ENCODE measurements around the gene POMGNT1. TPM values are rescaled to one million over a fixed set of nuclear protein-coding genes. Genes with fewer than 3 reads are reported as not detected.
A peak's percentile ranks its signal among the peaks of the same experiment; 100 is the strongest.

The POMGNT1 gene
- total and polyA plus RNA-seq, 2 of the 13 experiments (the other 11 are each of a cell fraction or from before 2014, with no cell fraction given): 33.9 to 46.8 TPM

DNA sequence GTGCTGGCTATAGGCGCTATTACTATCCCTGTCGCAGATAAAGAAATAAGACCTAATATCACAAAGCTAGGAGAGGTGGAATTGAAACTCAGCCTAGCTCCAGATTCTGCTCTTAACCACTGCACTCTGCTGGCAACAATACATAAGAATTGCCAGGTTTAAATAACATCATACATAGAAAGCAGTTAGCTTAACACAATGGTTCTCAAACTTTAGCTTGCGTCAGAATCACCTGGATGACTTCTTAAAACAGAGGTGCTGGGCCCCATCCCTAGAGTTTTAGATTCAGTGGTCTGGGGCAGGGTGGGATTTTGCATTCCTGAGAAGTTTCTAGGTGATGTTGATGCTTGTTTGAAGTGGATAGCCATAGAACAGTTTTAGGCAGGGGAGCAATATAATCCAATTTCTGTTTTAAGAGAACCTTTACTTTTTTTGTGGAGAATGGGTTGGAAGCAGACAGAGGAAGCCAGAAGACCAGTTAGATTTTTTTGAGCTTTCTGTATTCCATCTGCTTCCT, 1.1 kb upstream of the POMGNT1 start:
- intact Hi-C loops (cut with micrococcal nuclease; ENCODE audit: unreplicated experiment): loop anchor here (2.0 kb wide), 1 partner anchor 18 kb away; no protein-coding TSS in a partner anchor
- WGBS (ENCODE audit: low lambda C conversion rate): 91% methylated on average over 3 of the region's 3 CpGs
- DNase-seq (ENCODE audit: low spot score) (no peak), FAIRE-seq (no peak), ATAC-seq (no peak)
- Histone ChIP-seq H3K27ac (ENCODE audit: extremely low read length, insufficient read depth, low read length) (no peak overlapping the region), H3K79me2 (ENCODE audit: insufficient read depth, low read length) (no peaks in the 10 kb centered on the region), H4K20me1 (ENCODE audit: insufficient read depth, low read length) (no peaks in the 10 kb centered on the region), H2AFZ (ENCODE audit: low read length) (no peak overlapping the region), H3K4me3 (replicated peaks in 1 of 3; ENCODE audit: insufficient read depth in 1 of 3, low read depth in 2 of 3, low read length in 3 of 3) (peak overlapping the region; percentile 86 to 98 (median 89); a peak in 4 of 6 replicates), H3K27me3 (ENCODE audit: control insufficient read depth in 1 of 2, insufficient read depth in 2 of 2, low read length in 2 of 2) (0 out of 5 replicates have a peak, but pooled peaks cover 0 to 6% of the 10 kb centered on the region in 2 experiments), H3K4me2 (ENCODE audit: low read depth, low read length) (peak overlapping the region; percentile 96), H3K36me3 (replicated peaks in 1 of 2; ENCODE audit: control insufficient read depth in 1 of 2, insufficient read depth in 2 of 2, low read length in 2 of 2) (no peaks in the 10 kb centered on the region; a peak in 1 of 5 replicates), H3K4me1 (ENCODE audit: insufficient read depth, low read length) (peaks cover 31% of the 10 kb centered on the region), H3K9ac (ENCODE audit: insufficient read depth, low read depth, low read length) (peak overlapping the region; percentile 85; the same call in 1 of the 2 replicates), H3K9me3 (ENCODE audit: low read length) (no peaks in the 10 kb centered on the region)
- ChIA-PET CTCF (ENCODE audit: low intra/inter-chr PET ratio, low total read pairs) (no interaction called here), POLR2A (interaction anchor here (0.5 to 4.3 kb wide), 6 partner anchors 8 to 141 kb away, joined by 3 to 24 read pairs (median 7); no protein-coding TSS in a partner anchor)
- no TSS peak for BruUV-seq (replicated peaks)
- peak; percentile 3; the same call in 1 of the 2 replicates for TF ChIP-seq REPIN1 (CRISPR knock-in tag; IDR thresholded peaks at IDR 0.05; ENCODE audit: borderline replicate concordance, low read depth)
- TF ChIP-seq ATF7-NPFF (CRISPR knock-in tag; IDR thresholded peaks at IDR 0.05; ENCODE audit: low read depth): no peak
- in situ Hi-C loops (cut with HindIII; ENCODE audit: extremely low pct_ligation_motif_present, low pct_unique_long_range_greater_than_20kb): no loop called here

- in situ Hi-C loops (cut with HindIII; ENCODE audit: extremely low pct_ligation_motif_present, low pct_unique_long_range_greater_than_20kb): no loop called here
- peak overlapping the region; percentile 95 for H3K9ac ChIP-seq (ENCODE audit: insufficient read depth, low read depth, low read length)
- POLR2A ChIA-PET: interaction anchor here (1.0 to 4.3 kb wide), 4 partner anchors 15 to 65 kb away, joined by 3 to 24 read pairs (median 7); partner anchors contain the start of gene PIK3R3
- H3K4me3 ChIP-seq (replicated peaks in 1 of 3; ENCODE audit: insufficient read depth in 1 of 3, low read depth in 2 of 3, low read length in 3 of 3): peak overlapping the region; percentile 89 to 95 (median 93)
- H2AFZ ChIP-seq (ENCODE audit: low read length): no peak overlapping the region
- FAIRE-seq (no peak), ATAC-seq (no peak), DNase-seq (ENCODE audit: low spot score) (no peak)
- H4K20me1 ChIP-seq (ENCODE audit: insufficient read depth, low read length): no peaks in the 10 kb centered on the region
- peak overlapping the region; percentile 76 for H3K27ac ChIP-seq (ENCODE audit: extremely low read length, insufficient read depth, low read length)
- H3K4me2 ChIP-seq (ENCODE audit: low read depth, low read length): peak overlapping the region; percentile 86
- CTCF ChIA-PET (ENCODE audit: low intra/inter-chr PET ratio, low total read pairs): no interaction called here
- intact Hi-C loops (cut with micrococcal nuclease; ENCODE audit: unreplicated experiment): no loop called here
- BruUV-seq (replicated peaks): TSS peak; percentile 68
- H3K36me3 ChIP-seq (replicated peaks in 1 of 2; ENCODE audit: control insufficient read depth in 1 of 2, insufficient read depth in 2 of 2, low read length in 2 of 2): peaks cover 5 to 14% of the 10 kb centered on the region in 2 experiments; a peak in 2 of 5 replicates
- no peaks in the 10 kb centered on the region for H3K9me3 ChIP-seq (ENCODE audit: low read length)
- no peaks in the 10 kb centered on the region for H3K79me2 ChIP-seq (ENCODE audit: insufficient read depth, low read length)
- WGBS (ENCODE audit: low lambda C conversion rate): 80% methylated on average over 9 of the region's 9 CpGs
- no peaks in the 10 kb centered on the region for H3K27me3 ChIP-seq (ENCODE audit: control insufficient read depth in 1 of 2, insufficient read depth in 2 of 2, low read length in 2 of 2)
- peaks cover 31% of the 10 kb centered on the region for H3K4me1 ChIP-seq (ENCODE audit: insufficient read depth, low read length)
- TF ChIP-seq MED1 (CRISPR knock-in tag; IDR thresholded peaks at IDR 0.05) (no peak), ZNF501 (CRISPR knock-in tag; IDR thresholded peaks at IDR 0.05) (peak; percentile 31; the same call in 1 of the 2 replicates), ZNF562 (CRISPR knock-in tag; IDR thresholded peaks at IDR 0.05; ENCODE audit: borderline replicate concordance) (no peak), SIN3B (IDR thresholded peaks at IDR 0.05; ENCODE audit: low read length) (no peak), ZBTB38 (CRISPR knock-in tag; IDR thresholded peaks at IDR 0.05) (0 out of 2 replicates have a peak, but pooled peaks have one; percentile 17), ZFP1 (CRISPR knock-in tag; IDR thresholded peaks at IDR 0.05) (no peak), ATF6 (CRISPR knock-in tag; conservative IDR thresholded peaks at IDR 0.05) (no peak), ZNF547 (CRISPR knock-in tag; IDR thresholded peaks at IDR 0.05) (no peak), ZSCAN31 (CRISPR knock-in tag; IDR thresholded peaks at IDR 0.05; ENCODE audit: low read depth) (no peak), HNF4A (CRISPR knock-in tag; IDR thresholded peaks at IDR 0.05) (no peak), THAP9 (CRISPR knock-in tag; IDR thresholded peaks at IDR 0.05; ENCODE audit: borderline replicate concordance) (no peak), SATB2 (CRISPR knock-in tag; IDR thresholded peaks at IDR 0.05) (no peak)
Measured at GRCh38 chr1:46197560-46197963, 672 bp downstream of the POMGNT1 start.

Data from HepG2 (cell line).